Measurements from ENCODE around the gene TANC1.
"Not testable (repeated sequence)": the region's sequence is repeated elsewhere in the genome, so short reads cannot be mapped to it uniquely, and the experiment has no call there.

TANC1 gene

DNA sequence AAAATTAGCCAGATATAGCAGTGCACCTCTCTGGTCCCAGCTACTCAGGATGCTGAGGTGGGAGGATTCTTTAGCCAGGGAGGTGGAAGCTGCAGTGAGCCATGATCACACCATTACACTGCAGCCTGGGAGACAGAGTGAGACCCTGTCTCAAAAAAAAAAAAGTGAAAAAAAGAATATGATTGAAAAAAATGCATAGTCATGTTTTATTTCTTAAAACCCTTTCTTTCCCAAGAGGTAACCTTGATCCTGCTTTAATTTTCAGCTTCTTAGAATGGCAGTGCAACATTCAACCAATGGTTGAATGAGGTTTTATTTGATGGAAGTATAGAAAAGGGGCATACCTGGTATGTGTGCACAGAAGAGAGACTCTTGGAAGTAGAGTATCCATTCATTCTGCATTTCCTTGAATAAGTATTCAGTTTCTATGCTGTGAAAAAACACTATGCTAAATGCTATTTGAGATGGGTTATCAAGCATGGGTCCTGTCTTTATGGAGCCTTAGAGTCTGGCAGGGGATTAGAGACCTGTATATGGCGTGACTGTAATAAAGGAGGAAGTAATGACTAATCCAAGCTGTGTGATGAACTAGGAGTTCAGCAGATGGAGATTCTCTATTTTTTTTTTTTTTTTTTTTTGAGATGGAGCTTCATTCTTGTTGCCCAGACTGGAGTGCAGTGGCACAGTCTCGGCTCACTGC is 171.8 kb downstream of the TANC1 start:
- no peak for DNase-seq (ENCODE audit: low spot score)

DNA sequence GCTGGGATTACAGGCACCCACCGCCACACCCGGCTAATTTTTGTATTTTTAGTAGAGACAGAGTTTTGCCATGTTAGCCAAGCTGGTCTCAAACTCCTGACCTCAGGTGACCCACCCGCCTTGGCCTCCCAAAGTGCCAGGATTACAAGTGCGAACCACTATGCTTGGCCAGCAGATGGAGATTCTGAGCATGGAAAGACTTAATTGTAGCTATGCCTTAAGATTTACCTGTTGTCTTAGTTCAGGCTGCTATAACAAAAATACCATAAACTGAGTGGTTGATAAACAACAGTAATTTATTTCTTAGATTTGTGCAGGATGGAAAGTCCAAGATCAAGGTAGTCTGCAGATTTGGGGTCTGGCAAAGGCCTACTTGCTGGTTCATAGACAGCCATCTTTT is 172.4 kb downstream of the TANC1 start:
- not testable (repeated sequence) for DNase-seq (ENCODE audit: low spot score)

DNA sequence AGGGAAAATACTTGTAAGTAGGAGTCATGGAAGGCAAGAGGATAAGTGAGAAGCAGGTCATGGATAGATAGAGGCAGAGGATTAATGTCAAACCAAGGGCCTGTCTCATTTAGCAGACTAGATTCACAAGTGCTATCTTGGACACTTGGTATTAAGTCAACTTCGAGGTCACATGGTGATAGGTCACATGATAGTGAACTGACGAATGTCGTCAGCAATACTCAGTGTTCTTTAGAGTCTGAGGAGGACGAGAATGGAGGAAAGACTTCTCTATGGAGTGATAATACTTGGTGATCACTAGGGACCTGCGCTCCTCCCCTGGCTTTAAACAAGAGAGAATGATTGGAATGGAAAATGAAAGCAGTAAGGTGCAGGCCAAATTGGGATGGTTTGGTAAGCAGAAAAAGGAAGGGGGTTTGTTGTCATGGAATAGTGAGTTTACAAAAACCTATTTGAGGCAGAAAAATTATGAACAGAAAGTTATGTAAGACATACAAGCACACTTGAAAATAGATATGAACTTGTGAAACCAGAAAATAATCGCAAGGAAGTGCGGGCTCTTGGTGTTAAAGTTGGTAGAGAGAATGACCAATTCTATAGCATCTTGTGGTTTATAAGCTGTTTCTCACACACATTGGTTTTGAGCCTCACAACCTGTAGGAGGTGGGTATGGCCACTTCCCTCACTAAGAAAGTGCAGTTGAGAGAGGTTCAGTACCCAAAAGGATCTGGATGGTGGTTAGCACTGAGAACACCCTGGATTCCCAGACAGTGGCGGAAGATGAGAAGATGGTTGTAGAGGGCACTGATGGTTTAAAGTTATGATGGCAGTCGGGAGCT is 176.6 kb downstream of the TANC1 start:
- DNase-seq (ENCODE audit: low spot score): no peak

DNA sequence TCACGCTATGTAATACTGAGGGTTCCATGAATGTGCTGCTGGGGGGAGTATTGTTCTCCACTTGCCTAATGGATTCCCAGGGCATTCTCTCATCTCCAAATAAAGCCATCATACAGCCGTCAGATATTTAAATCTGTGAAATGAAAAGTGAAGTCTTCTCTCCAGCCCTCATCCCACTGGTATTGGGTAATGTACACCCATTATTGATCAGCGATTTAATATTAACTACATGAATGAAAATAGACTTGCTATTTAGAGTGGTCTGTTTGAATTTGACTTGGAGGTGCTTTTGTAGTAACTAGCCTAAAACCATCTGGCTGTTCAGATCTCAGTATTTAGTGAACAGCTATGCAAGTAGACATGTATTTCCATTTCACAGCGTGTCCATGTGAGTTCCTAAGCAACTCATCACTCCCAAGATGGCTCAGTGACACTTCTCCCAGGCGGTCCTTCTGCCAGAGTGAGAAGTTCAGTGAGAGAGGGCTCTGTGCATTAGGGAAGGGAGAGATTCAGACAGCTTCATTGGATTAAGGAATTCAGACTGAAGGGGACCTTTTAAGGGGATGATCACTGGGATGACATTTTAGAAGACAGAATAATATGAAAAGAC is 177.4 kb downstream of the TANC1 start:
- no peak for DNase-seq (ENCODE audit: low spot score)

DNA sequence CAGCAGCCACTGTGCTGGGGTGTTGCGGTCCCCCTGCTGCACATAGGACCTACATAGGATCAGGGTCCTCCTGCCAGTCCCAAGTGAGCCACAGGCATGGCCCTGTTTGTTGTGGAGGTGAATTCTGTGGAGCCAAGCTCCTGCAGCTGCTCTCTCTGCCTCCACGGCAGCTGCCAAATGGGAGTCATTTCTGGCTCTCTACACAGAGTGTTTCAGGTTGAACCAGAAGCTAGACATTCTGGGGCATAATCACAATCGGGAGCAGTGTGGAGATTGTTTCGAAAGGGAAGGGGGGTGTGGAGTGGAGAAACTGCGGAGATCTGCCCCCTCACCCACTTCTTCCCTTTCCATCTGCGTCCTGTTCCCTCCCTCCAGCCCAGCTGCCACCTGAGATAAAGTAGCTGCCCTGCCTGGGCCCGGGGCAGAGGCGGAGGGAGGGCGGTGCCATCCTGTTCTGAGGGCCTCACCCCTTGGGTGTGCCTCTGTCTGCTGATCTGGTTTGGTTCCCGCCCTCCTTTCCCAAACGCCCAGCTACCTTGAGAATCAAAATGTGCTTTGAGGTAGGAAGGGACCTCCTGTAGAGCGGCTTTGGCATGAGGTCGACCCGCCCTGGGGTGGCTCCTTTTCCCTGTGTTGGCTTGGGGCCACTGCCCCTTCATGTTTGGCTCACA is 178.7 kb downstream of the TANC1 start:
- DNase-seq (ENCODE audit: low spot score): no peak

DNA sequence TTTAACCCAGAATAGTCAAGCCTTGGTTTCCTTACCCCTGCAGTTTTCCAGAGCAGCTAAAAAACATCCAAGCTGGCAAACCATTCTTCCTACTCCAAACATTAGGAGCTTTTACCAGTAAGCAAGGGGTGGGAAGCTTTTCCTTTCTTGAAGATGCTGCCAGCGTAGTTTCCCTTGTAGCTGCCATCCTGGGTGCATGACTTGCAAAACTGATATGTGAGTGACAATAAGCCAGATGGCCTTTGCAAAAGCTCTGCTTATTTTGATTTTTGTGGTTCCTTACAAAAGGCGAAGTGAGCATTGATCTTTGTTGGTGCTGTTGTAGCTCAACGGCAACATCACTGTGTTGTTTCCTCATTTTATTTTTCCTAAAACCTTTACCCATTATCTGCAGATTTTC is 179.2 kb downstream of the TANC1 start:
- no peak for DNase-seq (ENCODE audit: low spot score)

DNA sequence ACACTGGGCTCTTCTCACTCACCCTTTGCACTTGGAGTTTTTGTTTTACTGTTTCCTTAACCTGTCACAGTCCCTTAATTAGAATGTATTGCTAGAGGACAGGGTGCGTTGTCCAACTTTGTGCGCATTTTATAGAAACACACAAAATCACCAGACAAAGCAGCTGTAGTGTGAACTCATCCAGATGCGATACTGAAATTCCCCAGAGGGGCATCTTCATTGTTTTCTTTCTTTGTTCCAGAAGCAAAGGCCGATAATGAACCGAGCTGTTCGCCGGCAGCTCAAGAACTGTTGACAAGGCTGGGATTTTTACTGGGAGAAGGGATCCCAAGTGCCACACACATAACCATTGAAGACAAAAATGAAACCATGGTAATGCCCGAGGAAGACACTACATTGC is 180.5 kb downstream of the TANC1 start:
- DNase-seq (ENCODE audit: low spot score): no peak

DNA sequence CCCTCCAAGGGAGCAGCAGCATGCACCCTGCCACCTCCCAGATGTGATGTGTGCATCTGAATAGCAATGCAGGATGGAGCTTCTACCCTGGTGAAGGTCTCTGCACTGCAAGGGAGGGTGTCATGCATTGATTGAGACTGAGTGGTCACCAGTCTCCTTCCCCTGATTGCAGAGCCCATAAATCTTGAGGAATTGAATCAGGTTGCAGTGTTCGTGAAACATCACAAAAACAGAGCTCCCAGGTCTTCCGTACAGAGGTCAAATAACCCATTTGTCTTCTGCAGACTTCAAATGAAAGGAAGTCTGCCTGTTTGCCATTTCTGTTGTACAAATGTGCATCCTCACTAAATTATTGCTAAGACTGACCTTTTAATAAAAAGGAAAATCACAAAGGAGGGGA is 181.3 kb downstream of the TANC1 start:
- no peak for DNase-seq (ENCODE audit: low spot score)

DNA sequence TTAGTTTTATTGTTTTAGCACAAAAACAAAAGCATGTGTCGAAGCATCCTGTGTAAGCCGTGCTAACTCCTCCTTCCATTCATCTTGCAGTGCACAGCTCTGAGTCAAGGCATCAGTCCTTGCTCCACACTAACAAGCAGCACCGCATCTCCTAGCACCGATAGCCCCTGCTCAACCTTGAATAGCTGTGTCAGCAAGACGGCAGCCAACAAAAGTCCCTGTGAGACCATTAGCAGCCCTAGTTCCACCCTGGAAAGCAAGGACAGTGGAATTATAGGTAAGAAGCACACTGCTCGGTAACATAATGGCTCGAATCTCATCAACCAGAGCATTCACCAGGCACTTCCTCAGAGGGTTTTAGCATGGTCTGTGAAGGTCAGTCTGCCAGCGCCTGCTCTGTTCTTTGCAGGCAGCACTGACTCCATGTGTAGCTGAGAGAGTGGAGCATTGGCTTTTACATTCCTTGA is 181.9 kb downstream of the TANC1 start:
- DNase-seq (ENCODE audit: low spot score): no peak

DNA sequence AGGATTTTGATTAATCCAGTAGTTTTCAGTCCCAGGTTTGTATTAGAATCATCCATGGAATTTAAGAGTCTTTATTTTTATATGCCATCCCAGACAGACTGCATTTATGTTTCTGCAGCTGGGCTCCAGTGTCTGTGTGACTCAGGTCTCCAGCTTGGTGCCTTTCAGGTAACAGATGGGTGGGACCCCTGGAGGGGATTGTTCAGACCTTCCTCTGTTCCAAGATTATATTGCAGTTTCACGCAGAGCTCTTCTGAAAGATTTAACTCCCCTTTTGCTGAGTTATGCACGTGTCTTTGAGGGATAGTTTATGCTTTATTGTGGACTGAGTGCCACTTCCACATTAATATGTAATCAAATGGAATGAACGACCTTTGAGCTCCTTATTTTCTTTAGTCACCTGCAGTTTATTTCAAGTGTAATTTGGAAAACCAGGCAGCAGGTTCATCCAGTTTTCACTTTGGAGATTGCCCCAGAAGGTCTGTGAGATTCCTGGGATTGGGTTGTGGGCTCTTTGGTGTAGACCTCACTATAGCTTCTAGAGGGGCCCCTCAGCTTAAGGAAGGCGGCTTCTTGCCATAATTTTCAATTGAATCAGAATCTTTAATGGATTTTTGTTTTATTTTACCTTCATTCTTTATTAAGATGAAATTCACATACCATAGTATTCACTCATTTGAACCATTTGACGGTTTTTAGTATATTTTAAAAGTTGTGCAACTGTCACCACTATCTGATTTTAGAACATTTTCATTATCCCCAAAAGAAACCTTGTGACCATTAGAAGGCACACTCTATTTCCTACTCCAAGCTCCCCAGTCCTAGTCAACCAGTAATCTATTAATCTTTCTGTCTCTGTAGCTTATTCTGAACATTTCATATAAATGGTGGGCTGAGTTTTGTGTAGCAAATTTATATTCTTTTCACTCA is 183.0 kb downstream of the TANC1 start:
- DNase-seq (ENCODE audit: low spot score): no peak

DNA sequence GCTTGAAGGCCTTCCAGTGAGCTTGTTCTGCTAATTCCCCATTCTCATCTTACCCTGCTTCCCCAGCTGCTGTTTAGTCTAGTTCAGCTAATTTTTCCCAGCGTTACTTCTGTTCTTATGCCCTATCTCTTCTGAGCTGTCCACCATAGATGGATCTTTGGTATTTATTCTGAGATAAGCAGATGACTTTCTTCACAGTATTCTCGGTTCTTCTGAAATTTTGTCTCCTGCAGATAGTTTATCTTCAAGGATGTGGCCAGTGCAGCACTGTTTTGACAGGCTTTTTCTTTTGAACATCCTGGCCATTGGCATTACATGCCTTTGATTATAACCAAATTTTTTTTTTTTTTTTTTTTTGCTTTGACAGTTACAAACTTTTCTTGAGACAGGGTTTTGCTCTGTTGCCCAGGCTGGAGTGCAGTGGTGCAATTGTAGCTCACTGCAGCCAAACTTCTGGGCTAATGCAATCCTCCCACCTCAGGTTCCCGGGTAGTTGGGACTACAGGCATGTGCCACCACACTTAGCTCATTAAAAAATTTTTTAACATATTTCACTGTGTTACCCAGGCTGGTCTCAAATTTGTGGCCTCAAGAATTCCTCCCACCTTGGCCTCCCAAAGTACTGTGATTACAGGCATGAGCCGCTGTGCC is 183.8 kb downstream of the TANC1 start:
- no peak for DNase-seq (ENCODE audit: low spot score)

DNA sequence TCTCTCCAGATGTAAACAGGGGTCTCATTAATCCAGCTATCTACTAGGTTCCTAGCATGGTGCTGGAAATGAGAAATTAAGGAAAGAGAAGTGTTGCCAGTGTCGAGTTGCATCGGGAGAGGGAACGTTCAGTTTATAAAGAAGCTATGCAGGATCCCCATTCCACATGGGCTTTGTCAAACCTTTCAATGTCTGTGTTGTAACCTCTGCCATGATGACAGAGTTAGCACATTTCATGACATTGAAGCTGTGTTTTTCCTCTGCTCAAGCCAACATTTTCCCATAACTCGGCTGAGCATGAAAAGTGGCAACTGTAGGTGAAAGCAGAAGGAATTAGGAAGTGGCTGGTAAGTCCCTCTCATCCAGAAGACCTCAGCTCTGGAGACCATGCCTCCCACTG is 184.6 kb downstream of the TANC1 start:
- DNase-seq (ENCODE audit: low spot score): no peak

DNA sequence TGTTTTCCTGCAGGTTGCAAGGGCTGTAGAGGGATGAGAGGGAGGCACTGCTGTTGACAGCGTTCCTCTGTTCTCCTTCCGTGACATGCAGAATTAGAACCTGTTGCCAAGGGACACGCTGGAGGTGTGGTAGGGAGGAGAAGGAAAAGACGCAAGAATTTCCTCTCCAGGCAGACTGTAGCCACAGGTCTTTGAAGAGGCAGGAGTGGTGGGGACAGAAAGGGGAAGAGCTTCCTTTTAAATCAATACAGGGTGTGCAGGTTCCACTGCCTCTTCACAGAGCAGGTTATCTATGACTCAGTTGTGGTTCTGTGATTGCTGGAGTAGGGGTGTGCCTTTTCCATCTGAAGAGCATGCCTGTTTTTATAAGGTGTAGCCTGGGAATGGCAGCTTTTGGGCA is 185.0 kb downstream of the TANC1 start:
- DNase-seq (ENCODE audit: low spot score): no peak

DNA sequence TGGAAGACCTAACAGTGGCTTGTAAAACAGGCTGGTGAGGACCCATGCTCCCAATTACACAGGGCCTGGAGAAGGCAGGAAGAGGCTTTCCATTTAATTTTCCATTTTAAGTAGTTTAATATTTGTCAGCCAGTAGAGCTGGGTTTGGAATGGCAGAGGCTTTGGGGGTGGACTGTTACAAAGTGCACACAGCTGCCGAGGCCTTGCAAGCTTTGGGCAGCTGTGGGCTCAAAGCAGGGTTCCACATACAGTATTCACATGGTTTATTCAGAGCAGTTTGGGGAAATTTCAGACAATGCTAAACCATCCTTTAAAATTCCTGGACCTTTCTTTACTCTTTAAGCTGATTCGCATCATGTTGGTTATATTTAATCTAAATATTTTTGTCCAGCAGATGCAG is 185.5 kb downstream of the TANC1 start:
- no peak for DNase-seq (ENCODE audit: low spot score)

DNA sequence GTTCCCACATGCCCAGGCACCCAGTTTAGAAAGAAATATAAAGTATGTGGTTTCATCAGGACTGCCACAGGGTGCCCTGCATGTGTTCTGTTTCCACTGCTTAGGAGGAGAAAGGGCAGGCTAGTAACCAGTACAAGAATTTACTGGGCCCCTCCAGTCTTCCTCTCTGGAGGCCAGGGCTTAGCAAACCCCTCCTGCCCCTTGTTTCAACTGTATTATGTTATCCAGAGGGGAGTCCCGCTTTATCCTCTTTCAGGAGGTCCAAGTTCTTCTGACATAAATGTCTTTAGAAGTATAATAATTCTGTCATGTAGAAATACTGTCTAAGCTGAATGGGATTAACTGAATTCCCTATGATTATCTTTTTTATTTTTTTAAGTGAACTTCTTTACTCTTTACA is 185.9 kb downstream of the TANC1 start:
- no peak for DNase-seq (ENCODE audit: low spot score)

DNA sequence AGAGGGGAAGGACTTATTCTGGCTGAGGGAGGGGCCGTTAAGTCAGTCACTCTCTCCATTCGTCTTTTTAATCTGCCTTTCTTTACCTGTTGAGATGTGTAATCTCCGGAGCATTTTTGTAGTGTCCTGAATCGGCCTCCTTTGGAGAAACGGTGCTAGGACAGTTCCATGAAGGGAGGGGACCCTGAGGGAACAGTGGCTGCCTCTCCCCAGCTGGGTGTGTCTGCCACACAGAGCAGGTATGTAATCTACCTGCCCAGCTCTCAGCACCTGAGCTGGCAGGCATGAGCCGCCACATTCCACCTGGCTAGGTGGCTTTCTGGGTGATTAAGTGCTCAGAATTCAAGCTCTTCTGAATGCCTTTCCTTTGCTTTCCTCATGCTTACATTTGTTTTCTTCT is 186.9 kb downstream of the TANC1 start:
- no peak for DNase-seq (ENCODE audit: low spot score)

DNA sequence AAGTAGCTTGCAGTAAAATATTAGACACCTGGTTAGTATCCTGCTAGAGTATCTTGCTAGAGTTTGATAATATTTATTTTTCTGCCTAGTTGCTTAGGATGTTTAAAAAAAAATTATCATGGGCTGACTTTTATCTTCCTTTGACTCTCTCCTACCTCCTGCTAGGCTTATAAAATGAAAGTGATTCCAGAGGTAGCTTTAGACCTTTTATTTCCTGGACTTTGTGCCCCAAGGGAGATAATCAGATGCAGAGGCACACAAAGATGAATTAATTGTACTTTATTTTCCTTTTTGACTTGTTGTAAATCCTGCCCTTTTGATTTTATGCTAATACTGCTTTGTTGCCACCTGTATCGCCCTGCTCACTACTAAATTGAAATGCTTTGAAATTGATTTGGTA is 187.4 kb downstream of the TANC1 start:
- no peak for DNase-seq (ENCODE audit: low spot score)

DNA sequence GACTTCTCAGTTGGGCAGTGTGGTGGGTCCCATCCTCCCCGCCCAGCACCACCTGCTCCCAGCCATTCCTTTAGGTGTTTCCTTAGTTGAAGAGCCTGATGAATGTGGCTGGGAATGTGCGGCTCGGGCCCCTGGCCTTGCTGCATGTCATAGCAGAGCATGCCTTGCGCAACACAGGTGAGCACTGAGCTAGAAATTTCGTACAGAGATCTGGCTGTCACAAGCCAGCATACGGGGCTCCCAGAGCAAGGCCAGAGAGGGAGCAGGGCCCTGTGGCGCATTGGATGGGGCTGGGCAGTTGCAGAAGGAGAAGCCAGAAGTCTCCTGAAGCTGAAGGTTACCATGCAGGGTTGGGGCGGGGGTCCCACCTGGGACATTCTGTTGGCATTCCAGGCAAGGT is 188.4 kb downstream of the TANC1 start:
- no peak for DNase-seq (ENCODE audit: low spot score)

DNA sequence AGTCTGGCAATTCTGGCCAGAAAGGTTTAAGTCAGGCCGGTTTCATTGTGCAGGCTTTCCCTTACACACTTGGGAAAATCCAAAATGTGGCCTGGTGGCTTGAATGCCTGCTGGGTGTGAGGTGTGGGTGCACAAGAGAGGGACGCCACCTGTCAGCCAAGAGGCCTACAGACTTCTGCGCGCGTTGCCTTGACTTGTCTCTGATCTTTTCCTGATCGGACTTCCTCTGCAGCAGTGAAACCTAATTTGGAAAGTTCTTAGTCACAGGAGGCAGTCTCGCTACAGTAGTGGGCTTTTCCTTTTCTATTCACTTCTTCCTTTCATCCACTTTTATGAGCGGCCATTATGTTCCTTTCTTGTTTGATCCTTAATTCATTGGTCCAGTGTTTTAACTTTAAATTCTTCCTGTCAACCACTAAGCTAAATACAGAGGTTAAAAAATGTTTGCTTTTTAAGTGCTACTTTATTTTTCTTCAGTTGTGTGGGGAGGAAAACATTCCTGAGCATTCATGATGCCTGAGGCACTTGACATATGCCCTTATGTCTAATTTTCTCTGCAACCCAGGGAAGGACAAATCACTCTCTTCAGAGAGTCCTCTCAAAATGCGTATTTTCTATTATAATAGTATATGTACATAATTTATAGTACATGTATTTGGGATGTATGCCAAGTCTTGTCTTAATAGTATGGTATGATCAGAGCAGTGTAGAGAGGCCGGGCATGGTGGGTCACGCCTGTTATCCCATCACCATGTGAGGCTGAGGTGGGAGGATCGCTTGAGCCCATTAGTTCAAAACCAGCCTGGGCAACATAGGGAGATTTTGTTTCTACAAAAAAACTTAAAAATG is 189.1 kb downstream of the TANC1 start:
- no peak for DNase-seq (ENCODE audit: low spot score)

DNA sequence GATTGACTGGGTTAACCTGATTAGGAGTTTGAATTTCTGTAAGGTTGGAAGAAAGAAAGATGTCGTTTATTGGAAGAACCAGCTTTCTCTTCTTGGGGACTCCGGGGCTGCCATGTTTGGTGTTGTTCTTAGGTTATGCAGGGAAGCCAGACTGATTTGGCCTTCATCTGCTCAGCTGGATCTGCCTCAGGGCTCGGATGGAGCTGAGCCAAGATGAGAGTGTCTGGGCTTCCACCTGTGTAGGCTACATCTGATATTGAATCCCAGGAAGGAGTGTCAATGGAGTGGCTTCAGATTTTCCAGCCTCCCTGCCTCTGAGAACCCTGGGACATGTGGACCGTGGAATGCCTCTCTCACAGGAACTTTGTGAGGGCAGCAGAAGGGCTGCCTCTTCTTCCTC is 192.0 kb downstream of the TANC1 start:
- DNase-seq (ENCODE audit: low spot score): no peak

Measured in Ammon's horn (tissue), 1 donor.